Ishikawa (cell line): Measurements from ENCODE around the gene LRRC17.

Source experiments
- CEBPB ChIP-seq: IDR thresholded peaks from 2 replicates; pipeline ENCODE4 v1.6.1; 2012
- CREB1 ChIP-seq: IDR thresholded peaks from 2 replicates; pipeline ENCODE4 v1.6.1; 2012; ENCODE audit warnings: low read depth
- EGR1 ChIP-seq: IDR thresholded peaks from 2 replicates; pipeline ENCODE4 v1.6.1; 2012
- EP300 ChIP-seq: IDR thresholded peaks from 2 replicates; pipeline ENCODE4 v1.6.1; 2012; ENCODE audit warnings: borderline replicate concordance
- FOXM1 ChIP-seq: IDR thresholded peaks from 2 replicates; pipeline ENCODE4 v1.6.1; 2012; ENCODE audit warnings: low read depth, borderline replicate concordance
- MAX ChIP-seq: IDR thresholded peaks from 2 replicates; pipeline ENCODE4 v1.6.1; 2012
- NFIC ChIP-seq: IDR thresholded peaks from 2 replicates; pipeline ENCODE4 v1.6.1; 2012
- RAD21 ChIP-seq: IDR thresholded peaks from 2 replicates; pipeline ENCODE4 v1.6.1; 2012; ENCODE audit warnings: low read depth
- TAF1 ChIP-seq: IDR thresholded peaks from 2 replicates; pipeline ENCODE4 v1.6.1; 2012; ENCODE audit warnings: low read depth, mild to moderate bottlenecking
- TCF12 ChIP-seq: IDR thresholded peaks from 2 replicates; pipeline ENCODE4 v1.6.1; 2012; ENCODE audit warnings: low read depth
- TEAD4 ChIP-seq: IDR thresholded peaks from 2 replicates; pipeline ENCODE4 v1.6.1; 2012
- YY1 ChIP-seq: IDR thresholded peaks from 2 replicates; pipeline ENCODE4 v1.6.1; 2012; ENCODE audit warnings: low read depth
- ZBTB7A ChIP-seq: IDR thresholded peaks from 2 replicates; pipeline ENCODE4 v1.6.1; 2012; ENCODE audit warnings: low read depth
- TF ChIP-seq, protein P1 (sequence below): IDR thresholded peaks from 2 replicates; pipeline ENCODE4 v1.6.1; 2012
- TF ChIP-seq, protein P2 (sequence below): IDR thresholded peaks from 2 replicates; pipeline ENCODE4 v1.6.1; 2012; ENCODE audit warnings: low read depth, mild to moderate bottlenecking

Gene LRRC17

GRCh38 chr7:102988631-102989560 lies 76.1 kb downstream of the LRRC17 start:
- TF ChIP-seq TEAD4 (no peak), ZBTB7A (no peak), TCF12 (no peak), EP300 (no peak), RAD21 (no peak), TAF1 (no peak), CEBPB (no peak), NFIC (no peak), CREB1 (no peak), YY1 (no peak), EGR1 (no peak), FOXM1 (no peak), MAX (no peak)
- TF ChIP-seq, protein P1, sequence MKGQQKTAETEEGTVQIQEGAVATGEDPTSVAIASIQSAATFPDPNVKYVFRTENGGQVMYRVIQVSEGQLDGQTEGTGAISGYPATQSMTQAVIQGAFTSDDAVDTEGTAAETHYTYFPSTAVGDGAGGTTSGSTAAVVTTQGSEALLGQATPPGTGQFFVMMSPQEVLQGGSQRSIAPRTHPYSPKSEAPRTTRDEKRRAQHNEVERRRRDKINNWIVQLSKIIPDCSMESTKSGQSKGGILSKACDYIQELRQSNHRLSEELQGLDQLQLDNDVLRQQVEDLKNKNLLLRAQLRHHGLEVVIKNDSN = no peak
- TF ChIP-seq, protein P2, sequence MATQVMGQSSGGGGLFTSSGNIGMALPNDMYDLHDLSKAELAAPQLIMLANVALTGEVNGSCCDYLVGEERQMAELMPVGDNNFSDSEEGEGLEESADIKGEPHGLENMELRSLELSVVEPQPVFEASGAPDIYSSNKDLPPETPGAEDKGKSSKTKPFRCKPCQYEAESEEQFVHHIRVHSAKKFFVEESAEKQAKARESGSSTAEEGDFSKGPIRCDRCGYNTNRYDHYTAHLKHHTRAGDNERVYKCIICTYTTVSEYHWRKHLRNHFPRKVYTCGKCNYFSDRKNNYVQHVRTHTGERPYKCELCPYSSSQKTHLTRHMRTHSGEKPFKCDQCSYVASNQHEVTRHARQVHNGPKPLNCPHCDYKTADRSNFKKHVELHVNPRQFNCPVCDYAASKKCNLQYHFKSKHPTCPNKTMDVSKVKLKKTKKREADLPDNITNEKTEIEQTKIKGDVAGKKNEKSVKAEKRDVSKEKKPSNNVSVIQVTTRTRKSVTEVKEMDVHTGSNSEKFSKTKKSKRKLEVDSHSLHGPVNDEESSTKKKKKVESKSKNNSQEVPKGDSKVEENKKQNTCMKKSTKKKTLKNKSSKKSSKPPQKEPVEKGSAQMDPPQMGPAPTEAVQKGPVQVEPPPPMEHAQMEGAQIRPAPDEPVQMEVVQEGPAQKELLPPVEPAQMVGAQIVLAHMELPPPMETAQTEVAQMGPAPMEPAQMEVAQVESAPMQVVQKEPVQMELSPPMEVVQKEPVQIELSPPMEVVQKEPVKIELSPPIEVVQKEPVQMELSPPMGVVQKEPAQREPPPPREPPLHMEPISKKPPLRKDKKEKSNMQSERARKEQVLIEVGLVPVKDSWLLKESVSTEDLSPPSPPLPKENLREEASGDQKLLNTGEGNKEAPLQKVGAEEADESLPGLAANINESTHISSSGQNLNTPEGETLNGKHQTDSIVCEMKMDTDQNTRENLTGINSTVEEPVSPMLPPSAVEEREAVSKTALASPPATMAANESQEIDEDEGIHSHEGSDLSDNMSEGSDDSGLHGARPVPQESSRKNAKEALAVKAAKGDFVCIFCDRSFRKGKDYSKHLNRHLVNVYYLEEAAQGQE = no peak

GRCh38 chr7:102990642-102991041 lies 77.8 kb downstream of the LRRC17 start:
- no peak for TF ChIP-seq MAX
- TF ChIP-seq TEAD4 = no peak
- TF ChIP-seq CREB1 = no peak
- TF ChIP-seq ZBTB7A = no peak
- TF ChIP-seq NFIC = no peak
- TF ChIP-seq CEBPB = no peak
- TF ChIP-seq EP300 = no peak
- no peak for TF ChIP-seq FOXM1
- TF ChIP-seq YY1 = no peak
- TF ChIP-seq TCF12 = no peak
- TF ChIP-seq, protein P1 = no peak
- TF ChIP-seq, protein P2 = no peak
- no peak for TF ChIP-seq TAF1
- TF ChIP-seq EGR1 = no peak
- no peak for TF ChIP-seq RAD21

DNA sequence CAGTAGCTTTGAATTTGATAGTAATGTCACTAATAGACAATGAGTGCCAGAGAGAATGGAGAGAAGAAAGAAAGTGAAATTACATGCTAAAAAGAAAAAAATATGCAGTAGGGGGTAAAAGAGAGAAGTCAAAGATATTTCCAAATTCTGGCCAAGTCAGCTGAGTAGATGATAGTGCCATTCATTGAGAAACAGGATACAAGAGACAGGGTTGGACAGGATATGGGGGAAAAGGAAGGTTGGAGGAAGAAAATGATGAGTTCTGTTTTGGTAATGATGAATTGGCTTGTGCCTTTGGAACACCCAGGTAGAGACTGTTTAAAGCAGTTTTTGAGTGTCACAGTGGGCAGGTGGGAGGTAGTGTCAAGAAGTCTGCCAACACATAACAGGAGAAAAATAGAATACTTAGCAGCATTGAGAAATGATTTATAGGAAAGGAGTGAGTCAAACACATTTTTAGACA lies 78.3 kb downstream of the LRRC17 start:
- TF ChIP-seq TAF1 = no peak
- no peak for TF ChIP-seq YY1
- TF ChIP-seq FOXM1 = no peak
- TF ChIP-seq CREB1 = no peak
- no peak for TF ChIP-seq TEAD4
- no peak for TF ChIP-seq EP300

DNA sequence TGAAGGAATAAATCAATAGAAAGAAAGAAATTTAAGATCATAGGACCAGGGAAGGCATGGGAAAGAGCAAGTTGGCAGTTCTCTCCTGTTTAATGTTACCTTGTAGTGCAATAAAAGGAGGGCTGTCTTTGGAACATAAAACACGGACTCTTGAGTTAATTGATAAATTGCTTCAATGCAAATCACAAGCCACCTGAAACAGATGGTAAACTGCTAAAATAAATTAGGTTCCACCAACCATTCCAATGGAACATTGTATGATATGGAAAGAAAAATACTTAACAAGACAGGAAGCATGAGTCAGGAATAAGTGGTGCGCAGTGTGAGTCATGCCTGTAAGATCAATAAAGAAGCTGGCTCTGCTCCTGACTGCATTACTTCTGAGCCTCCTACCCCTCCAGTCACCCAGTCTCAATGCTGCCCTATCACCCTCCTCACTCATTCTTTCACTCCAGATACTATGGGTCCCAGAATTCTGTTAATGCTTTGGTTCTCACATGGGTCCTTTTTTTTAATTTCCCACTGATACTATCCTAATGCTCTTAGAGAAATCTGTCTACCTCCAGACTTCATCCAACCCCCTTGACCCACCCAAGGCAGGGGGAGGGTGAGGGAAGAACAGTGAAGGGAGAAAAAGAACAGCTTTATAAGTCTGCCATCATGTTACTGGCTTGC lies 78.9 kb downstream of the LRRC17 start:
- TF ChIP-seq EGR1 (no peak), MAX (no peak), ZBTB7A (no peak), RAD21 (0 out of 2 replicates have a peak, but pooled peaks have one; percentile 2), TAF1 (no peak), CEBPB (no peak), TCF12 (0 out of 2 replicates have a peak, but pooled peaks have one; percentile 35), EP300 (peak; percentile 56; the same call in 1 of the 2 replicates), NFIC (peak; percentile 36; the same call in 1 of the 2 replicates), FOXM1 (peak; percentile 39; the same call in 1 of the 2 replicates), CREB1 (no peak), TEAD4 (peak; percentile 33; the same call in 1 of the 2 replicates), YY1 (no peak)
- TF ChIP-seq, protein P2 = no peak
- TF ChIP-seq, protein P1 = no peak
